ENCODE results near the gene HS3ST1.

The HS3ST1 gene

DNA sequence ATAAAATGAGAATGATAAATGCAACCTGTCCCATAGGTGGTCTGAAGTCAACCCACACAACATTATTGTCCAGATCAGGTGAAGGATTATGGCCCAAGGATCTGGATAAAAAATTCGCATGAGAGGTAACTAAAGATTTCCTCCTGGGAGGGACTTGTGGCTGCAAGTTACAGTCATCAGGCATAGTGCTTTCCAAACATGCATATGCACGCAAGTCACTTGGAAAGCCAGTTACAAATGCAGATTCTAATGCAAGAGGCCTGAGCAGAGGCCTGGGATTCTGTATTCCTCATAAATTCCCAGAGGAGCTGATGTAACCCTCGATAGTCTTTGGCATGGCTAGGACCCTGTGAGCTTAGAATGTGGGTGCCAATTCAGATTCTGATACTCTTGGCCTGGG is 21.1 kb downstream of the HS3ST1 start:
- H3K36me3 ChIP-seq: no peaks in the 10 kb centered on the region
- TF ChIP-seq, protein P1, sequence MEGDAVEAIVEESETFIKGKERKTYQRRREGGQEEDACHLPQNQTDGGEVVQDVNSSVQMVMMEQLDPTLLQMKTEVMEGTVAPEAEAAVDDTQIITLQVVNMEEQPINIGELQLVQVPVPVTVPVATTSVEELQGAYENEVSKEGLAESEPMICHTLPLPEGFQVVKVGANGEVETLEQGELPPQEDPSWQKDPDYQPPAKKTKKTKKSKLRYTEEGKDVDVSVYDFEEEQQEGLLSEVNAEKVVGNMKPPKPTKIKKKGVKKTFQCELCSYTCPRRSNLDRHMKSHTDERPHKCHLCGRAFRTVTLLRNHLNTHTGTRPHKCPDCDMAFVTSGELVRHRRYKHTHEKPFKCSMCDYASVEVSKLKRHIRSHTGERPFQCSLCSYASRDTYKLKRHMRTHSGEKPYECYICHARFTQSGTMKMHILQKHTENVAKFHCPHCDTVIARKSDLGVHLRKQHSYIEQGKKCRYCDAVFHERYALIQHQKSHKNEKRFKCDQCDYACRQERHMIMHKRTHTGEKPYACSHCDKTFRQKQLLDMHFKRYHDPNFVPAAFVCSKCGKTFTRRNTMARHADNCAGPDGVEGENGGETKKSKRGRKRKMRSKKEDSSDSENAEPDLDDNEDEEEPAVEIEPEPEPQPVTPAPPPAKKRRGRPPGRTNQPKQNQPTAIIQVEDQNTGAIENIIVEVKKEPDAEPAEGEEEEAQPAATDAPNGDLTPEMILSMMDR (IDR thresholded peaks at IDR 0.05): no peak
- no peaks in the 10 kb centered on the region for H3K27me3 ChIP-seq
- DNase-seq: no peak
- H3K4me3 ChIP-seq: no peak overlapping the region
- intact Hi-C loops (cut with DNase I; ENCODE audit: low total_unique reads): no loop called here
- H3K4me1 ChIP-seq: no peaks in the 10 kb centered on the region
- no peak overlapping the region for H3K27ac ChIP-seq
- H3K9me3 ChIP-seq: no peaks in the 10 kb centered on the region

DNA sequence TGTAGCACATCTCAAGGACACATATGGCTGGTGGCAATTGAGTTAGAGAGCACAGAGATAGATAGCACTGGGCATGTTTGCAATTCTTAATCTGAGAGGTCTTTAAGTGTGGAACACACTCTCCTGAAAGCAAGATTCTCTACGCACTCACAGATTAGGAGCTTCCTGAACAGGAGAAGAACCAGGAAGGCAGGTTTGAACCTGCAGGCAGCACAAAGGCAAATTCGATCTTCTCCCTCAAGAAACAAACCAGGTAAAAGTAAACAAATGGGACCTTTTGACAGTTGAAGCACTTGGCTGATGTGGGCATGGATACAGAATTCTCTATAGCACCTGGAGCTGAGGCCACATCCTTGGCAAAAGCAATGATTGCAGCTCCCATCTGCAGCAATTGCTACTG is 24.3 kb downstream of the HS3ST1 start:
- TF ChIP-seq, protein P1 (IDR thresholded peaks at IDR 0.05): no peak
- no peak overlapping the region for H3K4me3 ChIP-seq

DNA sequence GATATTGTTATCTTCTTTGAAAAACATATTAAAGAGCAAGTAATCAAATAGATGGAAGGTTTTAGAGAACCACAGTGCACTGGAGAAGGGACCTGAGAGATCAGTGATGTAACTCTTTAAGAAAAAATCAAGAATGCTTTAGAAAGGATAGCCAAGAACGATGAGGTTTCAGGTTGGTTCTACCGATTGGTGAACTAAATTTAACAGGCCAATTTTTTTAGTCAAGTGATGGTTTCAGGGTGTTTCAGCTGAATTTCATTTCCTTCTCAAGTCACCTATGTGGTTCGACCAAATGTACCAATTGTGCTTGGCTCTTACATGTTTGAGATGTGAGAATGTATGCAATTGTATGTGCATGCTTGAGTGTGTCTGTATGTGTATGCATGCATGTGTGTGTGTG is 26.5 kb downstream of the HS3ST1 start:
- no peaks in the 10 kb centered on the region for H3K4me1 ChIP-seq
- no peak for DNase-seq
- H3K36me3 ChIP-seq: peaks cover 0 to 8% (median 0%) of the 10 kb centered on the region in 3 donors
- no peaks in the 10 kb centered on the region for H3K9me3 ChIP-seq
- TF ChIP-seq, protein P1 (IDR thresholded peaks at IDR 0.05): no peak
- no peaks in the 10 kb centered on the region for H3K27me3 ChIP-seq
- no peak overlapping the region for H3K4me3 ChIP-seq
- intact Hi-C loops (cut with DNase I; ENCODE audit: low total_unique reads): no loop called here
- no peak overlapping the region for H3K27ac ChIP-seq

More for the DNA sequence above, 24.3 kb downstream of the HS3ST1 start:
- intact Hi-C loops (cut with DNase I; ENCODE audit: low total_unique reads): no loop called here
- Histone ChIP-seq H3K9me3 (no peaks in the 10 kb centered on the region), H3K4me1 (no peaks in the 10 kb centered on the region), H3K27me3 (no peaks in the 10 kb centered on the region), H3K36me3 (peaks cover 0 to 4% (median 0%) of the 10 kb centered on the region in 3 donors), H3K27ac (no peak overlapping the region)
- DNase-seq: no peak

DNA sequence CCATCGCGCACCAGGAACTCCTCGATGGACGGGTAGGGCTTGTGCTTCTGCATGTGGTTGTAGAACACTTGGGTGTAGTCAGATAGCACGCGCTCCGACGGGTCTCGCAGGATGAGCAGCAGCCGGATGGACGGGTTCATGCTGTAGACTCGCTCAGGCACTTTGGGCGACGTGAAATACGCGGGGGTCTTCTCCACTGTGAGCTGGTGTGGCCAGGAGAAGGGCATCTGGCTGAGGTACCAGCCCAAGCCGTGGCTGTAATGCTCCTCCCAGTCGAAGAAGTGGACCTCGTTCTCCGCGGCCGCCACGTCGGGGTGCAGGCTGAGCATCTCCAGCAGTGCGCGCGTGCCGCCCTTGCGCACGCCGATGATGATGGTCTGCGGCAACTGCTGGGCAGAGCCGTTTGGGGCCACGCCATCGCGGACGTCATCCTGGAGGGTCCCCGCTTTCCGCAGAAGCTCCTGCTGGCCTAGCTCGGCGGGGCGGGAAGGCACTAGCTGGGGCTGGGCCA is 29.2 kb downstream of the HS3ST1 start:
- intact Hi-C loops (cut with DNase I; ENCODE audit: low total_unique reads): no loop called here
- Histone ChIP-seq H3K9me3 (no peaks in the 10 kb centered on the region), H3K4me3 (no peak overlapping the region), H3K4me1 (no peaks in the 10 kb centered on the region), H3K36me3 (peaks cover 0 to 8% (median 0%) of the 10 kb centered on the region in 3 donors), H3K27ac (no peak overlapping the region), H3K27me3 (no peaks in the 10 kb centered on the region)
- no peak for DNase-seq
- TF ChIP-seq, protein P1 (IDR thresholded peaks at IDR 0.05): no peak

DNA sequence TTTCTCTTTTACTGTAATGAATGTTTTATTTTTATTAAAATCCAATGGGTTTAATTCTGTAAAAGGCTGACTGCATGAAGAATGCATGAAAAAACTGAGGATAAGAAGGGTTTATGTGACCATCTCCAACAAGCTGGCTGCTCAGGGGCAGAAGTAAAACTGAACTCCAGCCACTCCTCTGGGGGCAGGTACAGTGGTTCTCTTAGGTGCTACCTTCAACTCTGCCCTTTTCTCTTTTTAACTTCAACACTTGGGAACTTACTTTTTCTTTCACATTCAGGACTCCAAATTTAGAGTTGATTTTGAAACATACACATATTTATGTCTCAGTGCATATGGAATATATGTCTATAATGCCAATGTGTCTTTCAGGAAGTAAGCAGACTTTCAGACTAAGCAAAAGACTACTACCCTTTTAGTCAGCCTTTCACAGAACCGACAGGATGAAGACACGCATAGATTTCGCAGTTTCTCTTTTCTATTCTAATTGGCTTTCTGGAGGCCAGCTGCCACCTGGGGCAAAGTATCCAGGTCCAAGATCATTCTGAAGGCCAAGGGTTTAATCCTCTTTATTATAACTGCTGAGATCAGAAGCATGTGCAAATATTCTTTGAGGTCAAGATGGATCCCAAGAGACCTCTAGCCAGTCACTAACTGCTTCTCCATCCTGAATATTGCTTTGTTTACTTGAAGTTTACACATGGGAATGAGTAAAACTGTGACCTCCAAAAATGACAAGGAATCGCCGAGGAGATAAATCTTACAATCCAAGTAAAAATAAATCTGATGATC is 30.7 kb downstream of the HS3ST1 start:
- Histone ChIP-seq H3K4me3 (no peak overlapping the region), H3K9me3 (no peaks in the 10 kb centered on the region), H3K4me1 (no peaks in the 10 kb centered on the region), H3K27me3 (no peaks in the 10 kb centered on the region), H3K36me3 (peaks cover 0 to 8% (median 0%) of the 10 kb centered on the region in 3 donors), H3K27ac (no peak overlapping the region)
- intact Hi-C loops (cut with DNase I; ENCODE audit: low total_unique reads): no loop called here
- no peak for DNase-seq
- TF ChIP-seq, protein P1 (IDR thresholded peaks at IDR 0.05): no peak

All from tibial artery (tissue), 4 donors.